ENCODE data around the gene NKRF.
A peak's percentile ranks its signal among the peaks of the same experiment; 100 is the strongest.
"Not testable (repeated sequence)": the region's sequence is repeated elsewhere in the genome, so short reads cannot be mapped to it uniquely, and the experiment has no call there.

Gene NKRF

DNA sequence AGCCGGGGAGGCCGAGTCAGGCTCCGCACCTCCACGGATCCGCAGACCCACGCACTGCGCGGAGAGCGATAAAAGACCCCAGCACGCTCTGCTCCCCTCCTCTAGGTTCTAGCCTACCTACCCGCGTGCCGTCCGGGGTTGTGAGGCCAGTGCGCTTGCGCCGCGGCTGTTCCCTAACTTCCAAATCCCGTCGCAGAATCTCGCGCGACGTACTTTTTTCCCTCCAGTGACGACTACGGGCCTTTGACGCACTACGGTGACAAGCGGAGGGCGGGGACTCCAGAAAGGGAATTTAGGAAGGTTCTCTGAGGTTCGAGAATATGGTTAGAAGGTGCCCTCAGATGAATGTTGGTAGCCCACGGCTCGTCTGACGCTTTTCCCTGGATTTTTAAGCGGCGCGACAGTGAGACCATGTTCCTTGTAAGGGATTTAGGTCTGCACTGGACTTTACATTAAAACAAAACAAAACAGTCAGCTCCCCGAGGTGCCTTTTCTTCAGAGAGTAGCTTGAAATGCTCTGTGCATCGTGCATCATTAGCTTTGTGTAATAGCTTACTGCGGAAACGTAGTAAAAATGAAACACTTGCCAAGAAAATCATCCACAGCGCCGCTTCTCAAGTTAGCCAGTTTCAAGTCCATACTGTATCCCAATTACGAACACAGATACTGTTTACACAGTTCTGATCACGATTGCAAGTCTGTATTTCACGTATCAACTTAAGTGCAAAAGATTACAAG lies at the start of gene NKRF:
Gene NKRF (minus strand): TSS at position 145 of the 738 bp plus-strand sequence.
- peak; percentile 25 to 72 for DNase-seq

DNA sequence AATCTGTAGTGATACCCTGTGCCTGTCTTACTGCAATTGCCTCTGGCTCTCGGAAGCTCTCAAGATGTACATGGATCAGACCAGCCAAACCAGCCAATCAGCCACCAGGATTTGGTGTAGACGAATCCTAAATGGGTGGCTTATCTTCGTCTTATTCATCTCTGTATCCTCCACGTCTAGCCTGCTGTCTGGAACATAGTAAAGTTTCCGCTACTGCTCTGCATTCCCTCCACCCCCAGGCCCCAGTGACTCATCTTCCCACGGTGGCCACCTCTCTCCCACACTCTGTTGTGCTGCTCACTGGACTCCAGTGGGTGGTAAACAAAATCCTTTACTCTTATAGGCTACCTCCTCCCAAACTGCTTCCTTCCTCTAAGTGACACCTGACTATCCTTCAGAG lies 48.9 kb upstream of the NKRF start:
- DNase-seq: no peak

DNA sequence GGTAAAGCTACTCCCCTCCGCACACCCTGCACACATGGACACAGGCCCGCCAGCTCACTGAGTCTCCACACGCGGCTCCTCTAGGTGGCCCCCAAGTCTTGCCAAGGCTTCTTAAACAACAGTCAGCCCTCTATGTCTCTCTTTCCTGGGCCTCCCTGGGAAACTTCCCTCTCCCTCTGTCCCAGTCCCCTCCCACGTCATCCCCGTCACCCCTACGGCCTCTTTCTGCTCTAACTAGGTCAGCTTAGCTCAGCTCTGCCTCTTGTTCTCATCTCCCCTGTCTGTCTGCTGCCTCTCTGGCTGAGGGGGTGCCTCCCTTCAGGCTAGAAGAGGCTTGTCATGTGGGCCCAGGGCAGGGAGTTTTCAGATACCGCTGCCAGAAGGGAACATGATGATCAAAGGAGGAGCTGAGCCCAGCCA lies 47.9 kb upstream of the NKRF start:
- DNase-seq: no peak

DNA sequence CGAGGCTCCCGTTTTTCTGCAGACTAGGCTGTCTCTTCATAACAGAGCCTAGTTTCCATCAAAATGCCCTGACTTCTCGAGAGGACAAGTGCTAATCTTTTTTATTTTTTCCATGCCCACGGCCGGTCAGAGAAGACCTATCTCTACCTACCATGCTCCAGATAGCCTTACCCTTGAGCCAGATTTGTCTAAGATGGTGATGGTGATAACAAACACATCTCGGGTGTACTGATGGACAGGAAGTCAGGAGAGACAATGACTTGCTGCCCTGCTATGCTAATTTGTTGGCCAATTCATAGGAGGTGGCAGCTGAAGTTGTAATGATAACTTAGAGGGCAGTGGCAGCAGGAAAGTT lies 42.2 kb upstream of the NKRF start:
- DNase-seq: no peak

DNA sequence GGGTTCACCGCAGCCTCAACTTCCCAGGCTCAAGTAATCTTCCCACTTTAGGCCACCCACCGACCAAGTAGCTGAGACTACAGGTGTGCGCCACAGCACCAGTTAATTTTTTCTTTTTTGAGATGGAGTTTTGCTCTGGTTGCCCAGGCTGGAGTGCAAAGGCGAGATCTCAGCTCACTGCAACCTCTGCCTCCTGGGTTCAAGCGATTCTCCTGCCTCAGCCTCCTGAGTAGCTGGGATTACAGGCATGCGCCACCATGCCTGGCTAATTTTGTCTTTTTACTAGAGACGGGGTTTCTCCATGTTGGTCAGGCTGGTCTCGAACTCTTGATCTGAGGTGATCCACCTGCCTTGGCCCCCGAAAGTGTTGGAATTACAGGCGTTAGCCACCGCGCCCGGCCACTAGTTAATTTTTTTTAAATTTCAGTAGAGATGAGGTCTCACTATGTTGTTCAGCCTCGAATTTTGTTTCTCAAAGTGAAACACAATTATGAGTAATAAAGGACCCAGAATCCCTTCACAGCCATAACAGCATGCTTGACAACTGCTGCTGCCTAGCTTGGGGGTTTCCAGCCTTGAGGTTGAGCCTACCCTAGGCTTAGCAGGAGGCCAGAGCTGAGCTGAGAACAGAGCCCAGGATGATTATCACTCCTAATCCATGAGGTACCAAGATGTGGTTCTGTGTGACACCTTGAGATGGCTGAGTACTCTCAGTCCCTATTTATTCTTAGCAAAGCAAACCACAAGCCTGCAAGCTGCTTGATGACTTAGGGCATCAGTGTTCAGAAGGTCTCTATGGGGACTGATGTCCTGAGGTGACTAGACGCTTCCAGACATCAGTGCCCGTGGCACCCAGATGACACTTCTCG lies 41.6 kb upstream of the NKRF start:
- no peak for DNase-seq

DNA sequence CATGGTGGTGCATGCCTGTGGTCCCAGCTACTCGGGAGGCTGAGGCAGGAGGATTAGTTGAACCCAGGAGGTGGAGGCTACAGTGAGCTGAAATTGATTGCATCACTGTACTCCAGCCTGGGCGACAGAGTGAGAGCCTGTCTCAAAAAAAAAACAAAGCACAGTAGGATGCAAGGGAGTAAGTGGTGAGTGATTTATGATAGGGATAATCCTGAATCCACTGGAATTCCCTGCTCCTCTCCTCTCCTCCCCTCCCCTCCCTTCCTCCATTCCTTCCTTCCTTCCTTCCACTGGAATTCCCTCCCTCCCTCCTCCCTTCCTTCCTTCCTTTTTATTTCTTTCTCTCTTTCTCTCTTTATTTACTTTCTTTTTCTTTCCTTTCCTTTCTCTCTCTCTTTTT lies 40.9 kb upstream of the NKRF start:
- DNase-seq: no peak

DNA sequence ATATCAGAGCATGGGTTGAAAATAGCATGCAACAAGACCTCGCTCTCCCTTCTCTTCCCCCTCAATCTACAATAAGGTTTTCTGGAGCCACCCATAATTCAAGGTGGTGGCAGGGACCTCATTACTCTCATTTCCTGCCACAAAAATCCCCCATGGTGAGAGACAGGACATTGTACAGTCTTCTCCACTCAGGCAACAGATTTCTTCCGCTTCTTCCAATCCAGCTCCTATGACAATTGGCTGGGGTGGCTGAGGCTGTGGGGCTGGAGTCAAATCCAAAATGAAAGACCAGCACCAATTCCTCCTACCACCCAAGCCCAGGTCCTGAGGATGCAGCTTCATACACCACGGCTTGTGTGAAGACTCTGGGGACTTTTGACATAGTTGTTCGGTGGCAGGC lies 40.3 kb upstream of the NKRF start:
- DNase-seq: no peak

DNA sequence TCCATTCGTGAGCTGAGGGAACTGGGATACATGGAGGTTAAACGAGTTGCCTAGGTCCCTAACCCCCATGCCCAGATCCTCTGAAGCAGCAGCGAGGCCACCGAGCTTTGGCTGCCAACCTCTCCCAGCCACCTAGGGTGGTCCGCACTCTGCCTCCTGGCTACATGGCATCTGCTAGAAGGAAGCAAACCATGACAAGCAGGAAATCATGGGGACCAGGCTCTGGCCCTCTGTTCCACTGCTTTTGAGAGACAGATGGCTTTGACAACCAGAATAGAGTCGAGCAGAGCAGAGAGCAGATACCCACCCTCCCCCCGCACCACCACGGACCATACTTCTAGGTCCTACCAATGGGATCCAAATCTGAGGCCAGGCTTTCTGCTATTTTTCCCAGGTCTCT lies 37.5 kb upstream of the NKRF start:
- DNase-seq: no peak

DNA sequence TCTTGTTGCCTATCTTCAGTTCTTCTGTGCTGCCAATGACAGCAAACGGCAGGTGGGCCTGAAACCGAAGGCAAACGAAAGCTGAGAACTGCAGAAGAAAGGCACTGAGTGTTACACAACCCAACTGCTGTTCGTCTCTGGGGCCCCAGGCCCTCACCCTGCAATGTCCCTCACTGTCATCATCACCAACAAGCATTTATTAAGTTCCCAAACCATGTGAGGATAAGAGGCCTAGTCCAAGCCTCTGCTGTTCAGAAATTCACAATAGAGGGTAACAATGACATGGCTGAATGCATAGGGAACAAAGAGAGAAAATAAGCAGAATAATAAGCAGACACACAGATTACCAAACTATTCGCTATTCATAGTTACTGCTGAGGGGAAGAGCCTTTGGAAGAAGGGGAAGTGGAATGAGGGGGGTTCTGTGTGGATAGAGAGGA lies 34.5 kb upstream of the NKRF start:
- no peak for DNase-seq

DNA sequence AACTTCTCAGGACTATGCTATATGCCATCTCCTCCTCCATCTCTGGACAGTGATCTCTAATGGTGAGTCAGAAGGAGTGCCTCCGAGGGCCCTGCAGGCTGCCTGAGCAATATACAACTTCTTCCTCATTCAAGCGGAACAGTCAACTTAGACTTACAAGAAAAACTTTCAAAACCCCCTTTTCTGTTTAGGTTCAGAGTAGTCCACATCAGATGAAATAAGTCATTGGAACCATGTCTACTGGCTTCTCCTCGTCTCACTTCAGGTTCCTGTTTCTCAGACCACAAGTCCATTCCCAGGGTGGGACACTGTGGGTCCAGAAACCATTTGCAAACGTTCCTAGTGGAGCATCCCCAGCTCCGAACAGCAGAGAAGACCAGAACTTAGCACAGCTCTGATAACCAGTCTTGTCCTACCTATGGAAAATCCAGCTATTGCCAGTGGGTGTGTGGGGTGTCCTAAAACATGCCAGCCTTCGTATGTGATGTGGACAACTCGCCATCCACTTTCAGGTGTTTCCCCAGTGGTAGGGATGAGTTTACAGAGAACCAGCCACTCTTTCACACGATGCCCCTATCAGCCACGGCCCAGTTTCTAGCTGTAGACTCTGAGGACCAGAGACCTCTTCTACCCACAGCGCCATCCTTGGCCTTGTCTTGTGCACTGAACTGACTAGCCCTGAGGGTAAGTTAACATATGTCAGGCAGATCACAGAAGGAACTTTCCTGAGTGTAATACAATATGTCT lies 32.7 kb upstream of the NKRF start:
- DNase-seq: no peak

DNA sequence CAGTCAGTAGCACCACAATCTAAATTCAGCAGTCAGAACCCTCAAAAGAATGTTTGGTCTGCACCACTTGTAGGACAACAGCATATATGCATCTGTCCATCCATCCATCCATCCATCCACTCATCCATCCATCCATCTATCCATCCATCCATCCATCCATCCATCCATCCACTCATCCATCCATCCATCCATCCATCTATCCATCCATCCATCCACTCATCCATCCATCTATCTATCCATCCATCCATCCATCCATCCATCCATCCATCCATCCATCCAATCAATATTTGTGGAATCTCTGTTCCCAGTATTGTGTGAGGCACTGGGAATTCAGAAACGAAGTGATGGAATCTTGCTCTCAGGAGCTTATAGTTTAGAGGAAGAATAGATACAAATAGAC lies 31.2 kb upstream of the NKRF start:
- not testable (repeated sequence) for DNase-seq

DNA sequence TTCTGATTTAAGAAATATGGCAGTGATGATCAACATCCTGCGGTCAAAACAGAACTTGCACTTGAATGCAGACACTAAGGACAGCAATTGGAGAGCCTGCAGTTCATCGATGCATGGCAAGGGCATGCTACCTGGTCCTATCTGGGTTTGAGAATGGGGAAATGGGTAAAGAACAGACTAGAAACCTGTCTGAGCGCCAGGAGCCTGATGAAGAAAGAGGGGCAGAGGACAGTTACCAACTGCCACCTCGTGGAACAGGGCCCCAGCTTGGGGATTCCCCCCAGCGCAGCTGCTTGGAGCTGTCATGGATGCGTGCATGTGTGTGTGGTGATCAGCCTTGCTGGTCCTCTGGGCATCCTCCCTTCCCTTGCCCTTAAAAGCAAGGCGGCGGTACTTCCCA lies 30.2 kb upstream of the NKRF start:
- DNase-seq: no peak

DNA sequence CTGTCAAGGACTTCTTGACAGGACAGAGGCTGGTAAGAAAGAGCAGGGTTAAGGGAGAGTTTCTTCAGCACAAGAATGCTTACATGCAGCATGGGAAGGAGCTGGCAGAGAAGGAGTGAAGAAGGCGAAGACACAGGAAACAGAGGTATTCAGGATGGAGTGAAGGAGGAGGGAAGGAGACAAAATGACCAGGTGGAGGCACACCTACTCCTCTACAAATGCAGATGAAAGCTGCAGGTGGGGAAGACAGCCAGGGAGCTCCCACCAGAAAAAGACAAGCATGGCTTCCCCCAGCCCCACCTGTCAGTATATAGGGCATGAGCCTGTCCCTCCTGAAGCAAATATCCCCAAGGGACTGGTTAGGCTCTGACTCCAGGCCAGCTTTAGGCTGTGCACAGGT lies 29.6 kb upstream of the NKRF start:
- no peak for DNase-seq

DNA sequence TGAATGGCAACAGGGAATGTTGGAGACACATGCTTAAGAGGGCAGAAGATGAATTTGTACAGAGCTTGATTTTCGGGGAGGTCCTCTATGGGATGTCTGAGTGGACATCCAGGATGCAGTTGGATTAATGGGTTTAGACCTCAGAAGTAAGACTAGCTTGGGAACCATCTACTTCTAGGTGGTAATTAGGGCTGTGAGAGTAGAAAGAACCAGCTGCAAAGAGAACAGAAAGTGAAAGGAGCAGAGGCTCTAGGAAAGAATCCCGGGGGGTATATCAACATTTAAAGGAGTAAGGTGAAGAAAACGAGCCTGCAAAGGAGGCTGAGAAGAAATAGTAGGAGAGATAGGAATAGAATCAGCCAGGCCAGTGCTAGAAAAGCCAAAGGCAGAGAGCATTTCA lies 29.0 kb upstream of the NKRF start:
- DNase-seq: no peak

DNA sequence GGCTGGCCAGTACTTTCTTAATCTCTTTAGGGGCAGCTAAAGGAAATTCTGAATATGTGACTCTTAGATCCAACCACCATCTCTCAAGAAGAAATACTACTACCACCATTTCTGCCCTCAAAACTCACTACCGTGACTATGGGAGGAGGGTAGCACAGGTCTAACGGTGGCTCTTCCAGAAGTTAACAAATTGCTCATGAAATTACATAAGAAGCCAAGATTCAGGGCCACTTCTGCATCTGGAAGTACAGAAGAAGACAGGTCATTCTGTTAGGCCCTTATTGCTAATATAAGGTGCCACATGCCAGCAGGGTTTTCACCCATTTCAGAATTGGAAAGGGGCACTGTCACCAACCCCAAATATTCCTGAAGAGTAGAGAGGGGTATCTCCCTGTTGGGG lies 19.6 kb upstream of the NKRF start:
- DNase-seq: no peak

DNA sequence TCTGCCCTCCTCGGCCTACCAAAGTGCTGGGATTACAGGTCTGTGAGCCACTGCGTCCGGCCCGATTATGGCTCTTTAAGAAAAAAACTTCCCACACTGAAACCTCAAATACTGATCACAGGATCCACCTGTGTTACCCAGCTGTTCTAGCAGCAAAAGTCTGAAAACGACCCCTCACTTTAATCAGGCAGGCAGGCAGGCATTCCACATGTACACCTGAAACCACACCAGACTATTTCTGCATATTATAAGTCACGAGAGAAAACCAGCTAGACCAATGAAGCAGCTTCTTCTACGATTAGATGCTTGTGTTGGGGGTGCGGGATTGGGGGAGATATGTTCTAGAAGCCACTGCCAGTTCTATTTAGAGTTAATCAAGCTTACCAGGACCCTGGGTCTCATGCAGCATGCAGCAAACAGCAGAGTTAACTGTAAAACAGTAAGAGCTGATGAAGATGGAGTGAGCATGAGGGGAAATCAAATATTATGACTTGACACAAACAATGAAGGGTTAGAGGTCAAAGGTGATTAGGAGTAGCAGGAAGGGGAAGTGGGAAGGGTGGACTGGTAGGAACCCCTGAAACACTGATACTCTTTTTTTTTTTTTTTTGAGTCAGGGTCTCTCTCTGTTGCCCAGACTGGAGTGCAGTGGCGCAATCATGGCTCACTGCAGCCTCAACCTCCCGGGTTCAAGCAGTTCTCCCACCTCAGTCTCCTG lies 18.9 kb upstream of the NKRF start:
- DNase-seq: no peak

DNA sequence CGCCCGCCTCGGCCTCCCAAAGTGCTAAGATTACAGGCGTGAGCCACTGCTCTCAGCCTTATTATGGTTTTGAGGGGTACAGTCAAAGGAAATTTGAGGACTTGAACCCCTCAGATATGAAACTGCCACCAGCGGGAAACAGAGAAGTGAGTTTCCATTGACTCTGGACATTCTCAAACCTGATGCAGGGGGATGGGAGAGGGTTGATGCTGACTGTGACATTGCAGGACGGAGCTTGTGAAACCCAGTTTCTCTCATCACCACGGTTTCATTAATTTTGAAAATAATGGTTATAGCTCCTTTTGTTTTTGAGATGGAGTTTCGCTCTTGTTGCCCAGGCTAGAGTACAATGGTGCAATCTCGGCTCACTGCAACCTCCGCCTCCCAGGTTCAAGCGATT lies 18.2 kb upstream of the NKRF start:
- no peak for DNase-seq

DNA sequence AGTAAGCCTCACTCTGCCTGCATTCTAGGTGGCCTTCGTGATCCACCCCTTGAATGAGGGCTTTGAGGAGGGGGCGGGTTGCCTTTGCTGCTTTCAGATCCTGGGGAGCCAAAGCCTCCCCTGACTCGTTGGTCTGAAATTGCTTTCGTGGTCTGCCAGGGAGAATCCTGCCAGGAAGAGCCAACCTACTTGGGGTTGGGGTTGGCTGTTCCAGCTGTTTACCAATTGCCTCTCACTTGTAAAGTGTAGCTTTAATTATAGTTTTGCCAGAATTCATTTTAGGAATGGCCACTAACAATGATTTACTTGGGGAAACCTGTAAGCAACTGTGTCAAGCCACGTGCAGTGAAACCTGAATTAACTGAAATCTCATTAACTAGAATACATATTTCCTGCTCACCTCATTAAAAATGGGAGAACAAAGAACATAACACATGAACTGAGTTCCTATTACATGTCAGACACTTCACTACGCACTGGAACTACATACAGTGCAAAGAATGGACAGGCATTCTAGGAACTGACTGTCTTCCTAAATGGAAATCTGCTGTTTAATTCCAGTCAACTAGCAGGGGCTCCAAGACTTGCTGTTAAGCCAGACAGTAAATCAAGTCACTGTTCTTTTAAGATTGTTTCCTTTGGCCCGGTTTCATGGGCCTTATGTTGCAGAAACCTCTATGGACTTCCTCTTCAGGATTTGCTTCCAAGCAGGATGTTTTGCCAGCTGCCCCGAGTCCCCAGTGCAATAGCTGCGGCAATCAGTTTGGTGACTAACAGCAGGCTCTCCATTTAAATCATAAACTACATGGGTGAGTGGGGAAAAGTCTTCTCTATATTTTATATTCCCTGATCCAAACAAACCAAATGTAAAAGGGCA lies 16.4 kb upstream of the NKRF start:
- DNase-seq: no peak

DNA sequence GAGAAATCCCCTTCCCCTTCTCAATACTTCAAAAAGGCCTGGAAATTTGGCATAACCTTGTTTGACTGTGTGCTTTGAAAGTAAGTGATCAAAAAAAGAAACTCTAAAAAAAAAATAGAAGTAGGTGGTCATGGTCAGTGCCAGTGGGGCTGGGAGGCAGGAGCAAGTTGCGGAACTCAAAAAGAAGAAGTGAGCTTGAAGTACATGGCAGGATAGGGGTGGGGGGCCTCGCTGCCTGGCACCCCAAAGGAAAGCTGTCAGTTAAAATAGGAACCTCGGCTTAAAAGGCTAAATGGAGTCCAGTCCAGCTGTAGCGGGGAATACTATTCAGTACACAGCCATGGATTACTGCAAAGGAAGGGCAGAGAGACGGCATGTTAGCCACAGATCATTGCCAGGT lies 12.2 kb upstream of the NKRF start:
- DNase-seq: no peak

DNA sequence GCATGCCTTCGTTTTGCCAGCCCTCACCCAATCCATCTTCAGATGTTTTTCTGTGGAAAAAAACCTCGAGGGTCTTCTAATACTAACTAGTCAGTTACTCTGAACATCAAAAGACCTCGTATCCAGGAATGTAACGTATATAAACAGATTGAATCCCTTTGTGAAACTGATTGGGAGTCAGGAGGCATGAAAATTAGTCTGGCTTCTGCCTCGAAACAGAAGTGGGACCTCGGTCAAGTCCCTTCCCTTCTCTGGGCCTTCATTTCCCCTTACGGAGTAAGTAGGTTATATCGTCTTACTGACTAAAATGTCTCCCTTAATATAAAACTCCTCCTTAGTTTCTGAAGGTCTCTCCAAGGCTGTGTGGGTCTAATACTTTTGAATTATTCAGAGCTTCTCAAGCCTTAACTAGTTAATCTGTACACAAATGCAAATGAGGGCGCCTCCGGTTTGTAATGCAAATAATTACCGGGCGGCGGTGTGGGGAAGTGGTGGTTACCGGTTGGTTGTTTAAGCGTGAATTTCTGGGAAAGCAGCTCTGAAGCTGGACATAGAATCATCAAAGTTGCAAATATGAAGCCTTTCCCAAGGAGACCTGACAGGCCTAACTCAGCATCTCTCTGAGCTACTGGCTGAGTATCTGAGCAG lies 11.4 kb upstream of the NKRF start:
- no peak for DNase-seq

DNA sequence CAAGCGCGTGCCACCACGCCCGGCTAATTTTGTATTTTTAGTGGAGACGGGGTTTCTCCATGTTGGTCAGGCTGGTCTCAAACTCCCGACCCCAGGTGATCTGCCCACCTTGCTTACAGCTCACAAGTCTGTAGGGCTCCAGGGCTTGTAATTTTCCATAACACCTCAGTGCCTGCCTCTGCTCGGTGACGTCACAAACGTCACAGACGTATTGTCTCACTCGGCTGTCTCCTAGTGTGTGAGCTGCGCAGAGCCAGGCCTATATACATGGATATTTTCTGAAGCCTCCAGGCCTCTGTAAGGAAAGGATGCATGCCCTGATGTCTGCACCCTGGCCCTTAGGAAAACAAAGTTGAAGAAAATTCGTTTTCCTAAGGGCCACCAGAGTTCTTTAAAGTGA lies 8.6 kb upstream of the NKRF start:
- DNase-seq: no peak

DNA sequence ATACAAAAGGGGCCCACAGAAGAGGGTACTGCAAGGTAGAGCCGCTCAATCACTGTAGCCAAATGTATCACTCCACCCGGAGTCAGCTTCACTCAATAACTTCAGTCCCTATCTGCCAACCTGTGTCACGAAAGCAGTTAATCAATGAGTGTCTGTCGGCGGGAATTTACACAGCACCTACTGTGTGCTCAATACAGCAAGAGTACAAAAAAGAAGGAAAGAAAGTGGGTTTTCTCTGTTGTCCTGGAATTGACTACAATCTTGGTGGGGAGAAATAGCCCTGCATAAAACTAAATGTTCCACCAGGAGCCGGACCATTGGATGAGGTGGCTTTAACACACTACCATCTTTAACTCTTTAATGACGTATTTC lies 780 bp upstream of the NKRF start:
- DNase-seq: no peak
